Measurements from ENCODE around the gene PPP1R1B. TPM values are rescaled to one million over a fixed set of nuclear protein-coding genes. Genes with fewer than 3 reads are reported as not detected.

Gene PPP1R1B
- total RNA-seq, 1 donor from 2014 or later: not detected

- TF ChIP-seq CTCF (IDR thresholded peaks at IDR 0.05): no peak
- ChIA-PET POLR2A (interaction anchor here (0.9 to 1.0 kb wide), 2 partner anchors 15 to 36 kb away, joined by 3 to 5 read pairs; no protein-coding TSS in a partner anchor), CTCF (interaction anchor here (0.9 to 2.6 kb wide), 8 partner anchors 10 to 48 kb away, joined by 3 to 14 read pairs (median 4); partner anchors contain the start of gene PNMT)
- Mint-ChIP-seq H3K36me3 (ENCODE audit: low read depth) (peaks cover 39% of the 10 kb centered on the region), H3K27me3 (no peaks in the 10 kb centered on the region), H3K9me3 (no peaks in the 10 kb centered on the region), H3K4me3 (no peak overlapping the region), H3K27ac (no peak overlapping the region), H3K4me1 (peaks cover 23% of the 10 kb centered on the region)
- intact Hi-C loops (cut with micrococcal nuclease): no loop called here
- DNase-seq: no peak
- ATAC-seq (ENCODE audit: low read depth): no peak
Observed at GRCh38 chr17:39652587-39653315, 26.0 kb downstream of the PPP1R1B start.

- Mint-ChIP-seq H3K9me3 (no peaks in the 10 kb centered on the region), H3K4me3 (no peak overlapping the region), H3K36me3 (ENCODE audit: low read depth) (peaks cover 42% of the 10 kb centered on the region), H3K4me1 (peaks cover 28% of the 10 kb centered on the region), H3K27ac (no peak overlapping the region), H3K27me3 (no peaks in the 10 kb centered on the region)
- no peak for TF ChIP-seq CTCF (IDR thresholded peaks at IDR 0.05)
- CTCF ChIA-PET: interaction anchor here (0.8 to 2.6 kb wide), 17 partner anchors 10 to 106 kb away, joined by 3 to 16 read pairs (median 5); partner anchors contain the start of genes MIEN1, PNMT and TCAP
- DNase-seq: no peak
- intact Hi-C loops (cut with micrococcal nuclease): no loop called here
- POLR2A ChIA-PET: interaction anchor here (1.0 kb wide), 1 partner anchor 14 kb away, joined by 5 read pairs; no protein-coding TSS in a partner anchor
- ATAC-seq (ENCODE audit: low read depth): no peak
Observed at GRCh38 chr17:39653316-39653661, 26.5 kb downstream of the PPP1R1B start.

GRCh38 chr17:39653662-39654331, 27.0 kb downstream of the PPP1R1B start:
- intact Hi-C loops (cut with micrococcal nuclease): no loop called here
- POLR2A ChIA-PET: interaction anchor here (1.2 kb wide), 1 partner anchor 99 kb away, joined by 3 read pairs; no protein-coding TSS in a partner anchor
- no peak overlapping the region for H3K4me3 Mint-ChIP-seq
- CTCF ChIA-PET: interaction anchor here (0.6 to 2.6 kb wide), 19 partner anchors 10 to 167 kb away, joined by 3 to 16 read pairs (median 4); partner anchors contain the start of genes MIEN1, PNMT and TCAP
- peaks cover 33% of the 10 kb centered on the region for H3K4me1 Mint-ChIP-seq
- DNase-seq (no peak), ATAC-seq (ENCODE audit: low read depth) (peak; percentile 75)
- no peak overlapping the region for H3K27ac Mint-ChIP-seq
- no peak for TF ChIP-seq CTCF (IDR thresholded peaks at IDR 0.05)
- H3K27me3 Mint-ChIP-seq: no peaks in the 10 kb centered on the region
- peaks cover 41% of the 10 kb centered on the region for H3K36me3 Mint-ChIP-seq (ENCODE audit: low read depth)
- H3K9me3 Mint-ChIP-seq: no peaks in the 10 kb centered on the region

- Mint-ChIP-seq H3K27me3 (no peaks in the 10 kb centered on the region), H3K36me3 (ENCODE audit: low read depth) (peaks cover 37% of the 10 kb centered on the region), H3K27ac (no peak overlapping the region), H3K4me1 (peaks cover 42% of the 10 kb centered on the region), H3K4me3 (no peak overlapping the region), H3K9me3 (no peaks in the 10 kb centered on the region)
- ChIA-PET POLR2A (interaction anchor here (1.2 to 1.4 kb wide), 2 partner anchors 10 to 98 kb away, joined by 3 to 4 read pairs; partner anchors contain the start of gene TCAP), CTCF (interaction anchor here (0.7 to 2.6 kb wide), 11 partner anchors 11 to 104 kb away, joined by 3 to 16 read pairs (median 6); partner anchors contain the start of gene TCAP)
- TF ChIP-seq CTCF (IDR thresholded peaks at IDR 0.05): no peak
- intact Hi-C loops (cut with micrococcal nuclease): no loop called here
- DNase-seq: no peak
- no peak for ATAC-seq (ENCODE audit: low read depth)
Observed at GRCh38 chr17:39655105-39655504, 28.4 kb downstream of the PPP1R1B start.

- intact Hi-C loops (cut with micrococcal nuclease): loop anchor here (2.0 kb wide), 1 partner anchor 22 kb away; the partner anchor contains the start of gene STARD3
- no peak for DNase-seq
- no peak overlapping the region for H3K4me3 Mint-ChIP-seq
- POLR2A ChIA-PET: no interaction called here
- H3K36me3 Mint-ChIP-seq (ENCODE audit: low read depth): peaks cover 47% of the 10 kb centered on the region
- TF ChIP-seq CTCF (IDR thresholded peaks at IDR 0.05): no peak
- no peaks in the 10 kb centered on the region for H3K27me3 Mint-ChIP-seq
- peak overlapping the region; percentile 53 for H3K27ac Mint-ChIP-seq
- no peaks in the 10 kb centered on the region for H3K9me3 Mint-ChIP-seq
- peaks cover 49% of the 10 kb centered on the region for H3K4me1 Mint-ChIP-seq
- CTCF ChIA-PET: no interaction called here
- no peak for ATAC-seq (ENCODE audit: low read depth)
Observed at GRCh38 chr17:39658346-39658745, 31.6 kb downstream of the PPP1R1B start.

Data from activated B cell treated with CpG ODN at 0.5 μM for 24 hours (primary cell).